Measurements from ENCODE around the gene ZNF540.

DNA sequence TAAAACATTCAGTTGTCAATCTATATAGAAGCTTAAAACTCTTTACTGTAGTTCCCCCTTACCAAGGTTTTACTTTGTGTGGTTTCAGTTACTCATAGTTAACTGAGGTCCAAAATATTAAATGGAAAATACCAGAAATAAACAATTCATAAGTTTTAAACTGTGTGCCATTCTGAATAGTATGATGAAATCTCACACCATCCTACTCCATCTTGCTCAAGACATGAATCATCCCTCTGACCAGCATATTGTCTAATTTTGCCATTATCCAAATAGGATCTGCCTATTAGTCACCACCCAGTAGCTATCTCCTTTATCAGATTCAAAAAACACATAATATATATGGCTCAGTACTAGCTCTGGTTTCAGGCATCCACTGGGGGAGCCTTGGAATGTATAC is 22.5 kb upstream of the ZNF540 start:
- TF ChIP-seq, protein P1, sequence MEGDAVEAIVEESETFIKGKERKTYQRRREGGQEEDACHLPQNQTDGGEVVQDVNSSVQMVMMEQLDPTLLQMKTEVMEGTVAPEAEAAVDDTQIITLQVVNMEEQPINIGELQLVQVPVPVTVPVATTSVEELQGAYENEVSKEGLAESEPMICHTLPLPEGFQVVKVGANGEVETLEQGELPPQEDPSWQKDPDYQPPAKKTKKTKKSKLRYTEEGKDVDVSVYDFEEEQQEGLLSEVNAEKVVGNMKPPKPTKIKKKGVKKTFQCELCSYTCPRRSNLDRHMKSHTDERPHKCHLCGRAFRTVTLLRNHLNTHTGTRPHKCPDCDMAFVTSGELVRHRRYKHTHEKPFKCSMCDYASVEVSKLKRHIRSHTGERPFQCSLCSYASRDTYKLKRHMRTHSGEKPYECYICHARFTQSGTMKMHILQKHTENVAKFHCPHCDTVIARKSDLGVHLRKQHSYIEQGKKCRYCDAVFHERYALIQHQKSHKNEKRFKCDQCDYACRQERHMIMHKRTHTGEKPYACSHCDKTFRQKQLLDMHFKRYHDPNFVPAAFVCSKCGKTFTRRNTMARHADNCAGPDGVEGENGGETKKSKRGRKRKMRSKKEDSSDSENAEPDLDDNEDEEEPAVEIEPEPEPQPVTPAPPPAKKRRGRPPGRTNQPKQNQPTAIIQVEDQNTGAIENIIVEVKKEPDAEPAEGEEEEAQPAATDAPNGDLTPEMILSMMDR (IDR thresholded peaks at IDR 0.05): no peak
- no peak for TF ChIP-seq ZFX (IDR thresholded peaks at IDR 0.05; ENCODE audit: borderline replicate concordance)
